IMR-90 (cell line): ENCODE measurements around the gene ITPKB. TPM values are rescaled to one million over a fixed set of nuclear protein-coding genes. Genes with fewer than 3 reads are reported as not detected.

Experiments used
- ATAC-seq: fragments of 200-7000 bp; cut with Tn5 transposase; 2 replicates; pipeline ENCODE4 v1.9.1; 2020; ENCODE audit warnings: low read depth, mild to moderate bottlenecking, moderate library complexity
- BruUV-seq: library from RNA; stranded (reverse); fragments of 400-500 nt; replicated peaks from 2 replicates; lab custom pipeline; 2021; lab: Mats Ljungman, UMichigan
- CTCF ChIA-PET: fragments of 300-600 bp; formaldehyde crosslinking; extraction: SDS; loops from one replicate; lab custom pipeline; 2021; ENCODE audit warnings: antibody characterized with exemption; lab: Yijun Ruan, JAX
- POLR2A ChIA-PET: fragments of 300-600 bp; sonication (Branson Sonifier 250); formaldehyde crosslinking; loops from one replicate; lab custom pipeline; 2022; ENCODE audit warnings: antibody characterized with exemption; ENCODE audit not compliant: unreplicated experiment; lab: Charles Lee
- DNase-seq: peaks from one replicate; pipeline ENCODE4 v3.0.0; 2013
- H2AFZ ChIP-seq: replicated peaks from 2 replicates; pipeline ENCODE3; 2013; ENCODE audit warnings: low read length, mild to moderate bottlenecking; ENCODE audit not compliant: poor library complexity
- H2AK5ac ChIP-seq: 2 replicates; pipeline ENCODE4 v1.6.1; 2013; ENCODE audit warnings: low read depth, low read length, inconsistent platforms
- H2AK9ac ChIP-seq: replicated peaks from 2 replicates; pipeline ENCODE3; 2013; ENCODE audit warnings: mild to moderate bottlenecking, low read depth, low read length, moderate library complexity; ENCODE audit not compliant: poor library complexity
- H2BK120ac ChIP-seq: 2 replicates; pipeline ENCODE4 v1.6.1; 2013; ENCODE audit warnings: low read depth, low read length, inconsistent platforms
- H2BK15ac ChIP-seq: 3 replicates; pipeline ENCODE4 v1.6.1; 2013; ENCODE audit warnings: low read depth, low read length, inconsistent platforms
- H2BK20ac ChIP-seq: 2 replicates; pipeline ENCODE4 v1.6.1; 2013; ENCODE audit warnings: low read depth, mild to moderate bottlenecking, inconsistent platforms, low read length, moderate library complexity
- H2BK5ac ChIP-seq: 2 replicates; pipeline ENCODE4 v1.6.1; 2013; ENCODE audit warnings: mild to moderate bottlenecking, low read depth, low read length, inconsistent platforms; ENCODE audit not compliant: poor library complexity, severe bottlenecking
- H3K14ac ChIP-seq: replicated peaks from 2 replicates; pipeline ENCODE4 v1.6.1; 2013; ENCODE audit warnings: low read depth, low read length, inconsistent platforms
- H3K18ac ChIP-seq: 2 replicates; pipeline ENCODE4 v1.6.1; 2013; ENCODE audit warnings: low read depth, low read length, control low read depth
- H3K23ac ChIP-seq: 2 replicates; pipeline ENCODE4 v1.6.1; 2013; ENCODE audit warnings: low read depth, low read length, inconsistent platforms
- H3K27ac ChIP-seq: 2 replicates; pipeline ENCODE4 v1.5.1; 2013; ENCODE audit warnings: mild to moderate bottlenecking, control low read depth, low read length; ENCODE audit not compliant: insufficient read depth
- H3K27me3 ChIP-seq: 2 replicates; pipeline ENCODE4 v1.6.1; 2013; ENCODE audit warnings: low read length; ENCODE audit not compliant: control insufficient read depth, insufficient read depth
- H3K36me3 ChIP-seq: 2 replicates; pipeline ENCODE4 v1.6.1; 2013; ENCODE audit warnings: low read length, mixed read lengths; ENCODE audit not compliant: control insufficient read depth, insufficient read depth
- H3K4ac ChIP-seq: 2 replicates; pipeline ENCODE4 v1.6.1; 2013; ENCODE audit warnings: low read depth, low read length, inconsistent platforms
- H3K4me1 ChIP-seq: 2 replicates; pipeline ENCODE4 v1.6.1; 2013; ENCODE audit warnings: low read length, mixed read lengths; ENCODE audit not compliant: control insufficient read depth, insufficient read depth
- H3K4me2 ChIP-seq: 2 replicates; pipeline ENCODE4 v1.6.1; 2013; ENCODE audit warnings: low read depth, mild to moderate bottlenecking, control low read depth, low read length, moderate library complexity
- H3K4me3 ChIP-seq: 2 replicates; pipeline ENCODE4 v1.5.1; 2013; ENCODE audit warnings: low read depth, mild to moderate bottlenecking, control low read depth, low read length, moderate library complexity; ENCODE audit not compliant: insufficient read depth
- H3K56ac ChIP-seq: 2 replicates; pipeline ENCODE4 v1.6.1; 2013; ENCODE audit warnings: low read length, inconsistent platforms; ENCODE audit not compliant: insufficient read depth; ENCODE audit errors: extremely low read depth
- H3K79me1 ChIP-seq, 2 experiments: 2 replicates each; pipeline ENCODE4 v1.6.1; 2013; ENCODE audit warnings: low read length in 2 of 2, inconsistent platforms in 1 of 2, low read depth in 1 of 2
- H3K9ac ChIP-seq: 2 replicates; pipeline ENCODE4 v1.6.1; 2013; ENCODE audit warnings: low read depth, low read length, control low read depth
- H3K9me1 ChIP-seq: 2 replicates; pipeline ENCODE4 v1.6.1; 2013; ENCODE audit warnings: low read length, inconsistent platforms; ENCODE audit not compliant: insufficient read depth
- H3K9me3 ChIP-seq: 2 replicates; pipeline ENCODE4 v1.6.1; 2013; ENCODE audit warnings: low read length; ENCODE audit not compliant: control insufficient read depth, insufficient read depth
- H4K20me1 ChIP-seq: 2 replicates; pipeline ENCODE4 v1.6.1; 2013; ENCODE audit warnings: low read length, inconsistent platforms; ENCODE audit not compliant: insufficient read depth
- H4K5ac ChIP-seq: 2 replicates; pipeline ENCODE4 v1.6.1; 2013; ENCODE audit warnings: mild to moderate bottlenecking, low read depth, low read length, control low read depth
- H4K8ac ChIP-seq, 2 experiments: 2 replicates each; pipeline ENCODE4 v1.6.1; 2013; ENCODE audit warnings: low read depth in 2 of 2, low read length in 2 of 2, control low read depth in 1 of 2, inconsistent platforms in 1 of 2
- H4K91ac ChIP-seq: 2 replicates; pipeline ENCODE4 v1.6.1; 2013; ENCODE audit warnings: low read depth, low read length, inconsistent platforms; ENCODE audit not compliant: insufficient read depth
- BHLHE40 ChIP-seq: fragments of 150-350 bp; IDR thresholded peaks from 2 replicates; pipeline ENCODE4 v1.6.1; 2016; ENCODE audit warnings: mild to moderate bottlenecking, low read depth, low read length
- CEBPB ChIP-seq: IDR thresholded peaks from 2 replicates; pipeline ENCODE4 v1.6.1; 2012; ENCODE audit warnings: low read depth, low read length, improper control_type of control experiment
- CHD1 ChIP-seq: IDR thresholded peaks from 2 replicates; pipeline ENCODE4 v1.6.1; 2012; ENCODE audit warnings: low read depth, low read length, improper control_type of control experiment
- FOS ChIP-seq: fragments of 150-350 bp; IDR thresholded peaks from 2 replicates; pipeline ENCODE4 v1.6.1; 2016; ENCODE audit warnings: low read depth, low read length
- MAFK ChIP-seq: IDR thresholded peaks from 2 replicates; pipeline ENCODE4 v1.6.1; 2012; ENCODE audit warnings: low read depth, low read length, improper control_type of control experiment
- MAZ ChIP-seq: IDR thresholded peaks from 2 replicates; pipeline ENCODE4 v1.6.1; 2012; ENCODE audit warnings: low read depth, mild to moderate bottlenecking, low read length, improper control_type of control experiment, moderate library complexity, borderline replicate concordance
- MXI1 ChIP-seq: IDR thresholded peaks from 2 replicates; pipeline ENCODE4 v1.6.1; 2012; ENCODE audit warnings: low read depth, mild to moderate bottlenecking, low read length, moderate library complexity, borderline replicate concordance
- NFE2L2 ChIP-seq: fragments of 150-350 bp; IDR thresholded peaks from 2 replicates; pipeline ENCODE4 v1.6.1; 2016; ENCODE audit warnings: low read depth, mild to moderate bottlenecking, low read length
- POLR2A ChIP-seq: IDR thresholded peaks from 2 replicates; pipeline ENCODE4 v1.6.1; 2012; ENCODE audit warnings: mild to moderate bottlenecking, low read depth, low read length
- RAD21 ChIP-seq: IDR thresholded peaks from 2 replicates; pipeline ENCODE4 v1.6.1; 2012; ENCODE audit warnings: low read length, improper control_type of control experiment
- RCOR1 ChIP-seq: IDR thresholded peaks from 2 replicates; pipeline ENCODE4 v1.6.1; 2012; ENCODE audit warnings: mild to moderate bottlenecking, low read length, improper control_type of control experiment; ENCODE audit not compliant: insufficient replicate concordance
- RFX5 ChIP-seq: IDR thresholded peaks from 2 replicates; pipeline ENCODE4 v1.8.0; 2012; ENCODE audit warnings: low read depth, mild to moderate bottlenecking, low read length, moderate library complexity
- SMC3 ChIP-seq: fragments of 150-350 bp; IDR thresholded peaks from 2 replicates; pipeline ENCODE4 v1.6.1; 2016; ENCODE audit warnings: low read depth, mild to moderate bottlenecking, antibody characterized with exemption, low read length, moderate library complexity
- USF2 ChIP-seq: fragments of 150-350 bp; IDR thresholded peaks from 2 replicates; pipeline ENCODE4 v1.6.1; 2017; ENCODE audit warnings: mild to moderate bottlenecking, antibody characterized with exemption, low read length, low read depth
- WGBS, 2 experiments: methylation state at CpG; one replicate each; pipeline versions ENCODE4 v1.1.5 to v1.1.7; 2013; ENCODE audit warnings: missing lambda C conversion rate in 2 of 2; ENCODE audit not compliant: insufficient read length in 1 of 2; ENCODE audit errors: extremely low coverage in 2 of 2; 5-methylcytosine and 5-hydroxymethylcytosine counted together
- dilution Hi-C: fragments of 300-500 bp; cut with HindIII; formaldehyde crosslinking; loops from one replicate; pipeline ENCODE4 v1.14.3; 2018; ENCODE audit warnings: low sequenced_read_pairs; ENCODE audit not compliant: unreplicated experiment
- in situ Hi-C: fragments of 300-500 bp; cut with MboI; formaldehyde crosslinking; loops from 3 replicates; pipeline ENCODE4 v1.14.3; 2019; ENCODE audit warnings: low sequenced_read_pairs, inconsistent platforms, mixed read lengths
- intact Hi-C: fragments of 100-400 bp; cut with micrococcal nuclease; formaldehyde crosslinking; loops from 2 replicates; pipeline ENCODE4 v1.10.0; 2022
- polyA plus RNA-seq, 3 experiments: library from polyadenylated mRNA; depleted of rRNA; stranded (reverse); fragments of >200 nt; gene quantifications; 2 replicates each; pipeline ENCODE4 v1.2.3, GENCODE V29; 2012; ENCODE audit warnings: low replicate concordance in 1 of 3
- total RNA-seq: library from RNA; depleted of rRNA; stranded (reverse); fragments of >200 nt; gene quantifications from 2 replicates; pipeline ENCODE4 v1.2.3, GENCODE V29; 2012
- TF ChIP-seq, protein P1 (sequence below): conservative IDR thresholded peaks from 2 replicates; pipeline ENCODE4 v1.5.1; 2012; ENCODE audit warnings: mild to moderate bottlenecking, low read depth, low read length, improper control_type of control experiment
- TF ChIP-seq, protein P2 (sequence below): fragments of 150-350 bp; IDR thresholded peaks from 2 replicates; pipeline ENCODE4 v1.6.1; 2016; ENCODE audit warnings: low read depth, mild to moderate bottlenecking, low read length, moderate library complexity, borderline replicate concordance

ITPKB gene
- total and polyA plus RNA-seq, 2 of the 4 experiments (the other 2 are of a cell fraction): 0.72 to 1.4 TPM

DNA sequence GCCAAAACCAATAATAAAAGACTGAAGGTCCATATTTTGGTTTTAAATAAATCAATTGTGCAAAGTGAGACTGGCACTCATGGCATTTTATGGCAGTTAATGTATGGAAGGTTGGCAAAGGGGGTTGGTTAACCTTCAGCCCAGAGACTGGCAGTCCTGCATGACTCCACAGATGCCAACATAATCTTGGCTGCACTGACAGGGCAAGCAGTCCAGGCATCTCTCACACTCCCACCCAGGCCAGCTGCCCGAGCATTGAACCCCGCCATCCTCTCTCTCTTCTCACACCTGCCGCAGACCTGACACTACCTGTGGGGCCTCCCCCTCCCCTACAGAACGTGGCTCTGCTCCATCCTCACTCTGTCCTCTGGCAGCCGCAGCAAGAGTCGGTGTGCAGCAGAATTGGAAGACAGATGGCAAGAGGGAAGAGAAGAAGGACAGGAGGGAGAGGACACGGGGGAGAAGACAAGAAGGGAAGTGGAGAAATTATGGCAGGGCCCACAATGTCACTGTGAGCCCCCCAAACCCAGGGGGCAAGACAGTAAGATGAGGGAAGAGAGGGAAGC lies 43.7 kb downstream of the ITPKB start:
- in situ Hi-C loops: no loop called here

More for the DNA sequence above, 43.7 kb downstream of the ITPKB start:
- no peak overlapping the region for H3K18ac ChIP-seq
- no peaks in the 10 kb centered on the region for H4K20me1 ChIP-seq
- no peak overlapping the region for H2BK5ac ChIP-seq
- no peak overlapping the region for H2AK9ac ChIP-seq
- DNase-seq (no peak), ATAC-seq (no peak)
- no peak overlapping the region for H4K8ac ChIP-seq
- ChIA-PET POLR2A (no interaction called here), CTCF (no interaction called here)
- no peak overlapping the region for H4K91ac ChIP-seq
- H3K4ac ChIP-seq: no peak overlapping the region
- H3K36me3 ChIP-seq: no peaks in the 10 kb centered on the region
- H3K56ac ChIP-seq: no peak overlapping the region
- peaks cover 9% of the 10 kb centered on the region; the same call in 1 of the 2 replicates for H3K4me1 ChIP-seq
- no peak overlapping the region for H2AFZ ChIP-seq
- no peak overlapping the region for H3K9ac ChIP-seq
- TF ChIP-seq USF2 (no peak), MAZ (no peak), RAD21 (no peak), CHD1 (no peak), RCOR1 (no peak), FOS (no peak), CEBPB (no peak), NFE2L2 (no peak), RFX5 (no peak), MXI1 (no peak), SMC3 (no peak), POLR2A (no peak), BHLHE40 (no peak), MAFK (no peak)
- TF ChIP-seq, protein P1, sequence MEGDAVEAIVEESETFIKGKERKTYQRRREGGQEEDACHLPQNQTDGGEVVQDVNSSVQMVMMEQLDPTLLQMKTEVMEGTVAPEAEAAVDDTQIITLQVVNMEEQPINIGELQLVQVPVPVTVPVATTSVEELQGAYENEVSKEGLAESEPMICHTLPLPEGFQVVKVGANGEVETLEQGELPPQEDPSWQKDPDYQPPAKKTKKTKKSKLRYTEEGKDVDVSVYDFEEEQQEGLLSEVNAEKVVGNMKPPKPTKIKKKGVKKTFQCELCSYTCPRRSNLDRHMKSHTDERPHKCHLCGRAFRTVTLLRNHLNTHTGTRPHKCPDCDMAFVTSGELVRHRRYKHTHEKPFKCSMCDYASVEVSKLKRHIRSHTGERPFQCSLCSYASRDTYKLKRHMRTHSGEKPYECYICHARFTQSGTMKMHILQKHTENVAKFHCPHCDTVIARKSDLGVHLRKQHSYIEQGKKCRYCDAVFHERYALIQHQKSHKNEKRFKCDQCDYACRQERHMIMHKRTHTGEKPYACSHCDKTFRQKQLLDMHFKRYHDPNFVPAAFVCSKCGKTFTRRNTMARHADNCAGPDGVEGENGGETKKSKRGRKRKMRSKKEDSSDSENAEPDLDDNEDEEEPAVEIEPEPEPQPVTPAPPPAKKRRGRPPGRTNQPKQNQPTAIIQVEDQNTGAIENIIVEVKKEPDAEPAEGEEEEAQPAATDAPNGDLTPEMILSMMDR: no peak
- TF ChIP-seq, protein P2, sequence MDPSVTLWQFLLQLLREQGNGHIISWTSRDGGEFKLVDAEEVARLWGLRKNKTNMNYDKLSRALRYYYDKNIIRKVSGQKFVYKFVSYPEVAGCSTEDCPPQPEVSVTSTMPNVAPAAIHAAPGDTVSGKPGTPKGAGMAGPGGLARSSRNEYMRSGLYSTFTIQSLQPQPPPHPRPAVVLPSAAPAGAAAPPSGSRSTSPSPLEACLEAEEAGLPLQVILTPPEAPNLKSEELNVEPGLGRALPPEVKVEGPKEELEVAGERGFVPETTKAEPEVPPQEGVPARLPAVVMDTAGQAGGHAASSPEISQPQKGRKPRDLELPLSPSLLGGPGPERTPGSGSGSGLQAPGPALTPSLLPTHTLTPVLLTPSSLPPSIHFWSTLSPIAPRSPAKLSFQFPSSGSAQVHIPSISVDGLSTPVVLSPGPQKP: no peak
- no peak overlapping the region for H2BK15ac ChIP-seq
- no peak overlapping the region for H3K14ac ChIP-seq
- H2BK120ac ChIP-seq: no peak overlapping the region
- no peaks in the 10 kb centered on the region for H3K79me1 ChIP-seq
- no peaks in the 10 kb centered on the region for H3K9me3 ChIP-seq
- H2BK20ac ChIP-seq: no peak overlapping the region
- H2AK5ac ChIP-seq: no peak overlapping the region
- WGBS, 2 experiments: 100% methylated on average over 1 of the region's 7 CpGs; no CpG with 5 or more reads in 1 of the 2 experiments
- no peak overlapping the region for H3K23ac ChIP-seq
- H3K4me2 ChIP-seq: no peak overlapping the region
- H3K9me1 ChIP-seq: 0 out of 2 replicates have a peak, but pooled peaks cover 10% of the 10 kb centered on the region
- H3K27me3 ChIP-seq: no peaks in the 10 kb centered on the region
- no peak overlapping the region for H3K4me3 ChIP-seq
- intact Hi-C loops (no loop called here), dilution Hi-C loops (no loop called here)
- H4K5ac ChIP-seq: no peak overlapping the region
- no peak overlapping the region for H3K27ac ChIP-seq
- no TSS peak for BruUV-seq
